K562 (cell line): ENCODE data around the gene TRIM45. TPM values are rescaled to one million over a fixed set of nuclear protein-coding genes. Genes with fewer than 3 reads are reported as not detected.

Experiments used
- BCLAF1 ChIP-seq, 2 experiments: fragments of 450-650 bp in 1 of 2; IDR thresholded peaks; 2 replicates each; pipeline ENCODE4 v1.6.1; 2011 to 2017; ENCODE audit warnings: low read depth in 2 of 2, antibody characterized with exemption in 1 of 2, borderline replicate concordance in 1 of 2, low read length in 1 of 2, mild to moderate bottlenecking in 1 of 2, mixed read lengths in 1 of 2; ENCODE audit not compliant: control insufficient read depth in 1 of 2
- CBFA2T3 ChIP-seq: fragments of 450-650 bp; IDR thresholded peaks from 2 replicates; pipeline ENCODE4 v1.6.1; 2017
- ELF1 ChIP-seq: fragments of 200-800 bp; sonication (Bioruptor generic); IDR thresholded peaks from 2 replicates; pipeline ENCODE4 v1.6.1; 2016; ENCODE audit warnings: missing genetic modification characterization, missing compliant biosample characterization
- EP300 ChIP-seq: IDR thresholded peaks from 2 replicates; pipeline ENCODE4 v1.6.1; 2012; ENCODE audit warnings: low read length, improper control_type of control experiment
- HDAC6 ChIP-seq: IDR thresholded peaks from 2 replicates; pipeline ENCODE4 v1.6.1; 2012; ENCODE audit warnings: low read depth, mild to moderate bottlenecking, control low read depth, inconsistent platforms, low read length, moderate library complexity
- ILF3 ChIP-seq: fragments of 450-650 bp; IDR thresholded peaks from 2 replicates; pipeline ENCODE4 v1.6.1; 2018; ENCODE audit warnings: antibody characterized with exemption, mild to moderate bottlenecking, moderate library complexity, borderline replicate concordance
- JUN ChIP-seq, 2 experiments: sonication (generic) in 1 of 2; formaldehyde crosslinking in 1 of 2; IDR thresholded peaks; 2 replicates each; pipeline versions ENCODE4 v1.6.1 to v1.8.0; 2012 to 2022; ENCODE audit warnings: borderline replicate concordance in 2 of 2, mild to moderate bottlenecking in 2 of 2, improper control_type of control experiment in 1 of 2, low read depth in 1 of 2, low read length in 1 of 2, missing genetic modification reagents in 1 of 2
- MCM7 ChIP-seq, 2 experiments: fragments of 450-650 bp; IDR thresholded peaks; 2 replicates each; pipeline ENCODE4 v1.6.1; 2016 to 2018
- POU5F1 ChIP-seq: fragments of 150-350 bp; IDR thresholded peaks from 2 replicates; pipeline ENCODE4 v1.6.1; 2014; ENCODE audit warnings: borderline replicate concordance, low read length, low read depth, mild to moderate bottlenecking; ENCODE audit not compliant: partially characterized antibody
- TEAD4 ChIP-seq, 2 experiments: sonication (generic) in 1 of 2; formaldehyde crosslinking in 1 of 2; IDR thresholded peaks; 2 replicates each; pipeline versions ENCODE4 v1.6.1 to v1.8.0; 2012 to 2022; ENCODE audit warnings: borderline replicate concordance in 1 of 2, inconsistent platforms in 1 of 2, low read length in 1 of 2, mild to moderate bottlenecking in 1 of 2, missing genetic modification reagents in 1 of 2
- TFAM ChIP-seq: fragments of 250-450 bp; sonication (Bioruptor Pico); conservative IDR thresholded peaks from 2 replicates; pipeline ENCODE4 v1.5.0; 2021; ENCODE audit warnings: mild to moderate bottlenecking, moderate library complexity
- ZBED1 ChIP-seq: IDR thresholded peaks from 2 replicates; pipeline ENCODE4 v1.6.1; 2014
- ZFP30 ChIP-seq: fragments of 250-450 bp; sonication (Bioruptor Pico); IDR thresholded peaks from 2 replicates; pipeline ENCODE4 v1.8.0; 2022; ENCODE audit warnings: moderate library complexity, mild to moderate bottlenecking, inconsistent platforms, borderline replicate concordance
- ZNF134 ChIP-seq: fragments of 250-450 bp; sonication (Bioruptor Pico); conservative IDR thresholded peaks from 2 replicates; pipeline ENCODE4 v1.4.0; 2020
- ZNF398 ChIP-seq: fragments of 250-450 bp; sonication (Bioruptor Pico); IDR thresholded peaks from 2 replicates; pipeline ENCODE4 v1.8.0; 2021; ENCODE audit warnings: moderate library complexity, mild to moderate bottlenecking, inconsistent platforms
- polyA plus RNA-seq, 8 experiments: library from polyadenylated mRNA; depleted of rRNA in 4 of 8; stranded (reverse) in 5 of 8; unstranded in 3 of 8; fragments of >200 nt; fragmentation: Nextera tagmentation in 2 of 8; fragmentation: Illumina TruSeq in 1 of 8; extraction: Ambion mirVana in 2 of 8; extraction: Trizol in 1 of 8; gene quantifications; 2 replicates each; pipeline versions ENCODE4 v1.2.1 to v1.2.3, GENCODE V29; 2011 to 2014; ENCODE audit warnings: inconsistent platforms in 1 of 8, missing spikeins in 1 of 8
- total RNA-seq, 7 experiments: library from RNA; depleted of rRNA in 6 of 7; stranded (reverse); fragments of >200 nt in 6 of 7; fragmentation: Illumina TruSeq in 2 of 7; extraction: Trizol in 2 of 7; gene quantifications; 2 replicates each; pipeline versions ENCODE4 v1.2.1 to v1.2.3, GENCODE V29; 2011 to 2021; ENCODE audit warnings: low replicate concordance in 1 of 7
- TF ChIP-seq, protein P1 (sequence below): fragments of 250-450 bp; sonication (Bioruptor Pico); IDR thresholded peaks from 2 replicates; pipeline ENCODE4 v1.5.0; 2021
- TF ChIP-seq, protein P2 (sequence below): sonication (generic); formaldehyde crosslinking; IDR thresholded peaks from 2 replicates; pipeline ENCODE4 v1.8.0; 2022; ENCODE audit warnings: missing genetic modification reagents, mild to moderate bottlenecking, moderate library complexity, borderline replicate concordance
- TF ChIP-seq, protein P3 (sequence below), 2 experiments: IDR thresholded peaks; 2 replicates each; pipeline ENCODE4 v1.6.1; 2012; ENCODE audit warnings: improper control_type of control experiment in 2 of 2, low read depth in 2 of 2, low read length in 2 of 2, borderline replicate concordance in 1 of 2

The TRIM45 gene
- total and polyA plus RNA-seq, 9 of the 15 experiments (the other 6 are each of a cell fraction or from before 2014, with no cell fraction given), result 1.9 to 6.2 (median 3.6) TPM

DNA sequence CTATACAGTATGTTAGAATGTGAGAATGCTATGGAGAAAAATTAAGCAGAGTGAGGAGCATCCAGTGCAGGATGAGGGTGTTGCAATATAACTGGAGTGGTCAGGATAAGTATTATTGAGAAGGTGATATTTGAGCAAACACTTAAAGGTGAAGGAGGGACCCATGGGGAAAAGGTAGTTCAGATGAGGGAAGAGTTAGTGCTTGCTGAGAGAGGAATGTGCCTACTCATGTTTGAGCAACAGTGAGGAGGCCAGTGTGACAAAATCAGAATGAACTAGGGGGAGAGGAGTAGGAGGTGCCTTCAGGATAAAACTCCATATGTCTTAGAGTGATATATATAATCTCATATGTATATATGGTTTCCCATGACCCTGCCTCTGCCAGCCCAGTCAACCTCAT, 6.2 kb upstream of the TRIM45 start (continued):
- TF ChIP-seq TEAD4 (IDR thresholded peaks at IDR 0.05; ENCODE audit: low read length) (peak; percentile 48), TEAD4 (CRISPR knock-in tag; IDR thresholded peaks at IDR 0.05; ENCODE audit: borderline replicate concordance) (no peak), EP300 (no peak; the same call in 1 of the 2 replicates), BCLAF1 (IDR thresholded peaks at IDR 0.05; ENCODE audit: borderline replicate concordance in 1 of 2, control insufficient read depth in 1 of 2, low read depth in 2 of 2, low read length in 1 of 2) (no peak), POU5F1 (no peak), TFAM (CRISPR knock-in tag) (no peak), HDAC6 (no peak), ZBED1 (no peak), ZNF134 (no peak), ZNF398 (no peak), ZFP30 (CRISPR knock-in tag) (no peak), CBFA2T3 (peak; percentile 69), JUN (IDR thresholded peaks at IDR 0.05; ENCODE audit: borderline replicate concordance, low read depth, low read length) (no peak), JUN (CRISPR knock-in tag; IDR thresholded peaks at IDR 0.05; ENCODE audit: borderline replicate concordance) (no peak), ILF3 (no peak), MCM7 (IDR thresholded peaks at IDR 0.05) (no peak), ELF1 (tag) (no peak)
- TF ChIP-seq, protein P1, sequence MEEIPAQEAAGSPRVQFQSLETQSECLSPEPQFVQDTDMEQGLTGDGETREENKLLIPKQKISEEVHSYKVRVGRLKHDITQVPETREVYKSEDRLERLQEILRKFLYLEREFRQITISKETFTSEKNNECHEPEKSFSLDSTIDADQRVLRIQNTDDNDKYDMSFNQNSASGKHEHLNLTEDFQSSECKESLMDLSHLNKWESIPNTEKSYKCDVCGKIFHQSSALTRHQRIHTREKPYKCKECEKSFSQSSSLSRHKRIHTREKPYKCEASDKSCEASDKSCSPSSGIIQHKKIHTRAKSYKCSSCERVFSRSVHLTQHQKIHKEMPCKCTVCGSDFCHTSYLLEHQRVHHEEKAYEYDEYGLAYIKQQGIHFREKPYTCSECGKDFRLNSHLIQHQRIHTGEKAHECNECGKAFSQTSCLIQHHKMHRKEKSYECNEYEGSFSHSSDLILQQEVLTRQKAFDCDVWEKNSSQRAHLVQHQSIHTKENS, result no peak
- TF ChIP-seq, protein P2, sequence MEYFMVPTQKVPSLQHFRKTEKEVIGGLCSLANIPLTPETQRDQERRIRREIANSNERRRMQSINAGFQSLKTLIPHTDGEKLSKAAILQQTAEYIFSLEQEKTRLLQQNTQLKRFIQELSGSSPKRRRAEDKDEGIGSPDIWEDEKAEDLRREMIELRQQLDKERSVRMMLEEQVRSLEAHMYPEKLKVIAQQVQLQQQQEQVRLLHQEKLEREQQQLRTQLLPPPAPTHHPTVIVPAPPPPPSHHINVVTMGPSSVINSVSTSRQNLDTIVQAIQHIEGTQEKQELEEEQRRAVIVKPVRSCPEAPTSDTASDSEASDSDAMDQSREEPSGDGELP, result no peak
- TF ChIP-seq, protein P3, sequence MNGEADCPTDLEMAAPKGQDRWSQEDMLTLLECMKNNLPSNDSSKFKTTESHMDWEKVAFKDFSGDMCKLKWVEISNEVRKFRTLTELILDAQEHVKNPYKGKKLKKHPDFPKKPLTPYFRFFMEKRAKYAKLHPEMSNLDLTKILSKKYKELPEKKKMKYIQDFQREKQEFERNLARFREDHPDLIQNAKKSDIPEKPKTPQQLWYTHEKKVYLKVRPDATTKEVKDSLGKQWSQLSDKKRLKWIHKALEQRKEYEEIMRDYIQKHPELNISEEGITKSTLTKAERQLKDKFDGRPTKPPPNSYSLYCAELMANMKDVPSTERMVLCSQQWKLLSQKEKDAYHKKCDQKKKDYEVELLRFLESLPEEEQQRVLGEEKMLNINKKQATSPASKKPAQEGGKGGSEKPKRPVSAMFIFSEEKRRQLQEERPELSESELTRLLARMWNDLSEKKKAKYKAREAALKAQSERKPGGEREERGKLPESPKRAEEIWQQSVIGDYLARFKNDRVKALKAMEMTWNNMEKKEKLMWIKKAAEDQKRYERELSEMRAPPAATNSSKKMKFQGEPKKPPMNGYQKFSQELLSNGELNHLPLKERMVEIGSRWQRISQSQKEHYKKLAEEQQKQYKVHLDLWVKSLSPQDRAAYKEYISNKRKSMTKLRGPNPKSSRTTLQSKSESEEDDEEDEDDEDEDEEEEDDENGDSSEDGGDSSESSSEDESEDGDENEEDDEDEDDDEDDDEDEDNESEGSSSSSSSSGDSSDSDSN (IDR thresholded peaks at IDR 0.05; ENCODE audit: borderline replicate concordance in 1 of 2, low read depth in 2 of 2, low read length in 2 of 2), result no peak
